GM21447 (cell line): ENCODE data around the gene DUSP12.

ENCODE experiments used
- ATAC-seq: cut with Tn5 transposase; IDR thresholded peaks from one replicate; pipeline ENCODE4 v1.9.1; 2021; ENCODE audit not compliant: unreplicated experiment

The DUSP12 gene

GRCh38 chr1:161727256-161727924 is 22.2 kb upstream of the DUSP12 start:
- peak; percentile 20 for ATAC-seq

GRCh38 chr1:161728376-161729226 is 21.0 kb upstream of the DUSP12 start:
- ATAC-seq: no peak

- no peak for ATAC-seq
These were observed 19.5 kb upstream of the DUSP12 start for GRCh38 chr1:161730050-161730564.

GRCh38 chr1:161731241-161731640 is 18.3 kb upstream of the DUSP12 start:
- no peak for ATAC-seq

GRCh38 chr1:161731981-161732718 is 17.4 kb upstream of the DUSP12 start:
- ATAC-seq: no peak

- ATAC-seq: no peak
These were observed 16.1 kb upstream of the DUSP12 start for GRCh38 chr1:161733526-161733925.

GRCh38 chr1:161735837-161736236 is 13.7 kb upstream of the DUSP12 start:
- no peak for ATAC-seq

- ATAC-seq: no peak
These were observed 13.1 kb upstream of the DUSP12 start for GRCh38 chr1:161736335-161736969.

- no peak for ATAC-seq
These were observed 12.0 kb upstream of the DUSP12 start for GRCh38 chr1:161737625-161738024.

GRCh38 chr1:161738627-161739287 is 10.8 kb upstream of the DUSP12 start:
- peak; percentile 68 for ATAC-seq

- peak; percentile 27 for ATAC-seq
These were observed 9.6 kb upstream of the DUSP12 start for GRCh38 chr1:161739865-161740566.

GRCh38 chr1:161740921-161741320 is 8.7 kb upstream of the DUSP12 start:
- ATAC-seq: no peak

- no peak for ATAC-seq
These were observed 6.4 kb upstream of the DUSP12 start for GRCh38 chr1:161743231-161743630.

- ATAC-seq: no peak
These were observed 1.8 kb upstream of the DUSP12 start for GRCh38 chr1:161747801-161748200.

GRCh38 chr1:161763522-161764098 is 14.0 kb downstream of the DUSP12 start:
- no peak for ATAC-seq

- ATAC-seq: peak; percentile 79
These were observed 16.8 kb downstream of the DUSP12 start, which contains the start of gene ATF6 for GRCh38 chr1:161766102-161766981. ATF6 (plus strand) TSS chr1:161766320; CDS start chr1:161766361, 41 bp downstream.

- no peak for ATAC-seq
These were observed 18.9 kb downstream of the DUSP12 start for GRCh38 chr1:161768461-161768860.

- no peak for ATAC-seq
These were observed 19.5 kb downstream of the DUSP12 start for GRCh38 chr1:161768986-161769672.
